ENCODE data around the gene RRP8. TPM values are rescaled to one million over a fixed set of nuclear protein-coding genes. Genes with fewer than 3 reads are reported as not detected.
A peak's percentile ranks its signal among the peaks of the same experiment; 100 is the strongest.

The RRP8 gene
- total RNA-seq, 1 experiment from 2014 or later: 15.1 TPM

DNA sequence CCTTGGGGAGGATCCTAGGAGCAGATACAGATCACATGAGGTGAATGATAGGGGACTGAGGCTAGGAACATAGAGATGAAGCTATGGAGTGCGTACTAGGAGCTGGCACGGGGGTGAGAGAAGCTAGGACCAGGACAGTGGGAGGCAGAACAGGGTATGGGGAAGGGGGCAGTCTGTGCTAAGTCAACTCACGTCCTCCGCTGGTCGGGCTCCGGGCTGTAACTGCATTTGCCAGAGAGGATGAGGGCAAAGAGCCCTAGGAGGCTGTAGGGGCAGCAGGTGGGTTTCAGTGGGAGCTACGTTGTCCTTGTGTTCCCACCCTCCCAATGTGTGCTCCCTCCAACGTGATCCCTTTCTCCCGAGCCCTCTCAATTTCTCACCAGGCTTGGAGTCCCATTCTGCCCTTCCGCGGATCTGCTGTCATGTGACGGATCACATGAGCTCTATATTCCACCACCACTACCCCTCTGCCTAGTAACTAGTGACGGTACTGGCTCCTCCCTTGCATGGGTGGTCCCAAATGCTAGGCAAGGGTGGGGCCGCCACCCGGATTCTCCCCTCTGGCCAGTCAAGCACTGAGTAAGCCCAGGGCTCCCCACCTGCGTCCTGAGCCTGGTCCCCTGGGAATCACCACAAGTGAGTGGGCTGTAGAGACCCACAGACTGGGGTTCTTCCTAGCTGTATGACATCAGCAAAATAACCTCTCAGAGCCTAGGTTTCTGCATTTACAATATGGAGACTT lies 15.8 kb upstream of the RRP8 start, which contains the start of gene TPP1:
Gene TPP1, minus strand, starts transcription at position 419 of the 742 bp plus-strand sequence. Its CDS starts 22 bp downstream, at position 397.
- CTCF ChIA-PET: interaction anchor here (0.6 to 1.2 kb wide), 3 partner anchors 64 to 136 kb away, joined by 3 to 4 read pairs (median 4); partner anchors contain the start of gene MRPL17
- BruUV-seq (replicated peaks): TSS peak; percentile 55
- peak; percentile 93 for DNase-seq

DNA sequence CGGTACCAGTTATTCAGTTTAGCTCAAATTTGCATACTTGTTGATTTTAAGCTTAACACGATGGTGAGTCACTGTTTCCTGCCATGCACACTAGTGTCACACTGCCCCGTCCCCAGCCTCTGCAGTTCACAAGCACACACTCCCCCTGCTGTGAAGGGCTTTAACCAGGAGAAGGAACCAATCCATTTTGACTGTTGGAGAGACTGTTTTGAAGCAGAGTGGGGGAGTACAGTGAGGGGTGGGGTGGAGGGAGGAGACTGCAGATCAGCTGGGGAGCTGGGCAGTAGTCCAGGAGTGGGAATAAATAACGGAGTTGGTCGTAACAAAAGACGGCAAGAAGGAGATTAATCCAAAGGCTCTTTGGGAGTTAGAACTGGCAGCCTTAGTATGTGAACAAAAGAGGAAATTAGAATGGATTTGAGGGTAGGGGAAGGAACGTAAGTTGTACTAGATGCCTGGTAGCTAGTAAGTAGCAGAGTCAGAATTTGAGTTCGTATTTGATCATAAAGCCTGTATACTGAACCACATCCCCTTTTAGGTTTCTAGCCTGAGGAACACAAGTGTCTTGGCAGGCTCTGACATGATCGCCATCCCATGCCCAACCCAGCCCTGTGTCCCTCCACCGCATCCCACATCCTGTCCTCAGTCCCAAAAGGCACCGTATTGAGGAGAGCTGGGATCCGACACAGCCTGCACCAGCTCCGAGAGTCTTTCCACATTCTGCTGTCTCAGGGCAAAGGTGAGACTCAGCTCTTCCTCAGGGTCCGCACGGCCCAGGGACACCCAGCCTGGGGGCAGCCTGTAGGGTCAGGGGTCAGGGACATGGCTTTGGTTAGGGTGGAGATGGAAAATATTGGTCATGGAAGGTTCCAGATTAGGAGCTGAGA lies 14.9 kb upstream of the RRP8 start:
- intact Hi-C loops (cut with micrococcal nuclease): loop anchor here (1.0 to 2.0 kb wide), 3 partner anchors 65 to 137 kb away; partner anchors contain the start of genes ARFIP2, MRPL17 and TIMM10B
- ChIA-PET CTCF (interaction anchor here (0.5 to 1.2 kb wide), 6 partner anchors 15 to 137 kb away, joined by 3 to 10 read pairs (median 4); partner anchors contain the start of gene MRPL17), POLR2A (ENCODE audit: unreplicated experiment) (interaction anchor here (0.6 to 0.8 kb wide), 3 partner anchors 65 to 386 kb away, joined by 4 to 7 read pairs (median 5); partner anchors contain the start of gene MRPL17)
- H3K9me3 ChIP-seq (ENCODE audit: low read length): no peaks in the 10 kb centered on the region
- H3K36me3 ChIP-seq (ENCODE audit: low read depth, low read length): no peaks in the 10 kb centered on the region
- 0 out of 2 replicates have a peak overlapping the region, but pooled peaks have one; percentile 1 for H3K27ac ChIP-seq (ENCODE audit: low read length)
- BruUV-seq (replicated peaks): TSS peak; percentile 74
- TF ChIP-seq, protein P1, sequence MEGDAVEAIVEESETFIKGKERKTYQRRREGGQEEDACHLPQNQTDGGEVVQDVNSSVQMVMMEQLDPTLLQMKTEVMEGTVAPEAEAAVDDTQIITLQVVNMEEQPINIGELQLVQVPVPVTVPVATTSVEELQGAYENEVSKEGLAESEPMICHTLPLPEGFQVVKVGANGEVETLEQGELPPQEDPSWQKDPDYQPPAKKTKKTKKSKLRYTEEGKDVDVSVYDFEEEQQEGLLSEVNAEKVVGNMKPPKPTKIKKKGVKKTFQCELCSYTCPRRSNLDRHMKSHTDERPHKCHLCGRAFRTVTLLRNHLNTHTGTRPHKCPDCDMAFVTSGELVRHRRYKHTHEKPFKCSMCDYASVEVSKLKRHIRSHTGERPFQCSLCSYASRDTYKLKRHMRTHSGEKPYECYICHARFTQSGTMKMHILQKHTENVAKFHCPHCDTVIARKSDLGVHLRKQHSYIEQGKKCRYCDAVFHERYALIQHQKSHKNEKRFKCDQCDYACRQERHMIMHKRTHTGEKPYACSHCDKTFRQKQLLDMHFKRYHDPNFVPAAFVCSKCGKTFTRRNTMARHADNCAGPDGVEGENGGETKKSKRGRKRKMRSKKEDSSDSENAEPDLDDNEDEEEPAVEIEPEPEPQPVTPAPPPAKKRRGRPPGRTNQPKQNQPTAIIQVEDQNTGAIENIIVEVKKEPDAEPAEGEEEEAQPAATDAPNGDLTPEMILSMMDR (conservative IDR thresholded peaks at IDR 0.05; ENCODE audit: low read depth, low read length): no peak
- TF ChIP-seq EZH2phosphoT487 (IDR thresholded peaks at IDR 0.05; ENCODE audit: borderline replicate concordance, low read length) (no peak), EZH2 (IDR thresholded peaks at IDR 0.05; ENCODE audit: low read length, unreplicated experiment) (no peak)
- H3K79me2 ChIP-seq (ENCODE audit: low read length): peaks cover 3% of the 10 kb centered on the region; the same call in 1 of the 2 replicates
- H4K20me1 ChIP-seq (ENCODE audit: low read length): no peaks in the 10 kb centered on the region
- DNase-seq: peak; percentile 54
- peak overlapping the region; percentile 85 for H2AFZ ChIP-seq (ENCODE audit: low read length)
- H3K27me3 ChIP-seq (ENCODE audit: low read length): no peaks in the 10 kb centered on the region
- peak; percentile 67 for ATAC-seq
- peak overlapping the region; percentile 79 for H3K4me3 ChIP-seq (ENCODE audit: low read length)
- peaks cover 14% of the 10 kb centered on the region for H3K4me1 ChIP-seq (ENCODE audit: insufficient read depth, low read length)
- H3K9ac ChIP-seq (ENCODE audit: low read length): peak overlapping the region; percentile 67
- no peaks in the 10 kb centered on the region for H3K9me2 ChIP-seq (replicated peaks; ENCODE audit: low read length)
- no peaks in the 10 kb centered on the region for H3F3A ChIP-seq (ENCODE audit: low read length, unreplicated experiment)
- H3K4me2 ChIP-seq (ENCODE audit: low read length): peak overlapping the region; percentile 98

More for the DNA sequence above, 15.8 kb upstream of the RRP8 start, which contains the start of gene TPP1:
- peak; percentile 90 for ATAC-seq
- H4K20me1 ChIP-seq (ENCODE audit: low read length): no peaks in the 10 kb centered on the region
- H3K9ac ChIP-seq (ENCODE audit: low read length): peak within 1 kb of the TSS; percentile 67
- TF ChIP-seq EZH2phosphoT487 (IDR thresholded peaks at IDR 0.05; ENCODE audit: borderline replicate concordance, low read length): no peak
- TF ChIP-seq EZH2 (IDR thresholded peaks at IDR 0.05; ENCODE audit: low read length, unreplicated experiment): no peak
- TF ChIP-seq, protein P1 (conservative IDR thresholded peaks at IDR 0.05; ENCODE audit: low read depth, low read length): no peak
- H3K79me2 ChIP-seq (ENCODE audit: low read length): peaks cover 3% of the 10 kb centered on the region; the same call in 1 of the 2 replicates
- H3K9me2 ChIP-seq (replicated peaks; ENCODE audit: low read length): no peaks in the 10 kb centered on the region
- intact Hi-C loops (cut with micrococcal nuclease): loop anchor here (2.0 kb wide), 1 partner anchor 84 kb away; no protein-coding TSS in a partner anchor
- POLR2A ChIA-PET (ENCODE audit: unreplicated experiment): interaction anchor here (0.6 to 0.8 kb wide), 3 partner anchors 9 to 387 kb away, joined by 5 to 7 read pairs (median 7); partner anchors contain the start of gene MRPL17
- peak within 1 kb of the TSS; percentile 98 for H3K4me2 ChIP-seq (ENCODE audit: low read length)
- H3F3A ChIP-seq (ENCODE audit: low read length, unreplicated experiment): no peaks in the 10 kb centered on the region
- H2AFZ ChIP-seq (ENCODE audit: low read length): peak within 1 kb of the TSS; percentile 85
- no peaks in the 10 kb centered on the region for H3K36me3 ChIP-seq (ENCODE audit: low read depth, low read length)
- H3K27me3 ChIP-seq (ENCODE audit: low read length): no peaks in the 10 kb centered on the region
- H3K4me3 ChIP-seq (ENCODE audit: low read length): peak within 1 kb of the TSS; percentile 79
- 0 out of 2 replicates have a peak within 1 kb of the TSS, but pooled peaks have one; percentile 1 for H3K27ac ChIP-seq (ENCODE audit: low read length)
- H3K4me1 ChIP-seq (ENCODE audit: insufficient read depth, low read length): peaks cover 14% of the 10 kb centered on the region
- H3K9me3 ChIP-seq (ENCODE audit: low read length): no peaks in the 10 kb centered on the region
